Breast epithelium (tissue), 3 donors: ENCODE results near the gene GPSM1.

Source experiments
- CTCF ChIP-seq, 3 donors: fragments of 450-650 bp; IDR thresholded peaks; one replicate each; pipeline ENCODE4 v1.5.1; 2016 to 2017; ENCODE audit warnings: antibody characterized with exemption in 3 of 3, mild to moderate bottlenecking in 3 of 3, moderate library complexity in 3 of 3
- POLR2A ChIP-seq: fragments of 450-650 bp; IDR thresholded peaks from one replicate; pipeline ENCODE4 v1.6.1; 2016; ENCODE audit warnings: antibody characterized with exemption, mild to moderate bottlenecking, moderate library complexity
- POLR2AphosphoS5 ChIP-seq, 3 donors: sonication (generic); formaldehyde crosslinking; IDR thresholded peaks; one replicate each; pipeline ENCODE4 v1.6.1; 2017; ENCODE audit warnings: antibody characterized with exemption in 3 of 3

DNA sequence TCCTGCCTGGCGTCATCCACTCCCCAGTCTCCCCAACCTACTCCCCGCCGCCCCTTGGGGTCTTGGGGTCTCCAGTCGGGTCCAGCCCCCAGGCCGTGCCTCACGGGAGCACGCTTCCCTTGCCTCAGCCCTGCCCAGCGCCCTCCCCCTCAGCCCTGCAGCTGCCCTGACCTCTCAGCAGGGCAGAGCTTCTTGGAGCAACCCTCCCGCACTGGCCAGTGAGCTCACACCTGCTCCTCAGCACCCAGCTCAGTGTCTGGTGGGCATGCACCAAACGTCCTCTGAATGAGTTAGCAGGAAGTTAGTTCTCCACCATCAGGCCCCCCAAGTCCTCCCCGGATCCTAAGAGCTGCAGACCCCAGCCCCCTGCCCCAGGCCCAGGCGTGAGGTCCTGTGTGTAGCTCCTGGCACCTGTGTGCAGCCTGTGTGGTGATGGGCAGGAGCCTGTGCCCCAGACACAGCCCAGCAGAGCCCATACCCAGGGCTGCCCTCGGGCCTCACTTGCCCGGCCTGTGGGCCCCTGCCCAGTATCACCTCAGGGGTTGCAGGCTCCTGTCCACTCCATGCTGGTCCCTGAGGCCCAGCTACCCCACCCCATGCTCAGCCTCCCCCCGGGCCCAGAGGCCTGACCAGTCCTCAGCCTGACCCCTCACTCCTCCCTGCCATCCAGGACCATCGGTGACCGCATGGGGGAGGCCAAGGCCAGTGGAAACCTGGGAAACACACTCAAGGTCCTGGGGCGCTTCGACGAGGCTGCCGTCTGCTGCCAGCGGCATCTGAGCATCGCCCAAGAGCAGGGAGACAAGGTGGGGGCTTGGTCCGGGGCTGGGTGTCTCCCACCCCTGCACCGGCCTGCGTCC lies 8.2 kb downstream of the GPSM1 start:
- TF ChIP-seq CTCF (IDR thresholded peaks at IDR 0.05) (no peak), POLR2AphosphoS5 (IDR thresholded peaks at IDR 0.05) (no peak), POLR2A (no peak)
